ENCODE results near the gene KCNH2.
A peak's percentile ranks its signal among the peaks of the same experiment; 100 is the strongest.

The KCNH2 gene

GRCh38 chr7:150909200-150909995 lies 68.7 kb downstream of the KCNH2 start:
- no peak for DNase-seq (ENCODE audit: low read depth in 2 of 2)
- no peak for TF ChIP-seq CTCF (IDR thresholded peaks at IDR 0.05; ENCODE audit: low read depth, low read length)

DNA sequence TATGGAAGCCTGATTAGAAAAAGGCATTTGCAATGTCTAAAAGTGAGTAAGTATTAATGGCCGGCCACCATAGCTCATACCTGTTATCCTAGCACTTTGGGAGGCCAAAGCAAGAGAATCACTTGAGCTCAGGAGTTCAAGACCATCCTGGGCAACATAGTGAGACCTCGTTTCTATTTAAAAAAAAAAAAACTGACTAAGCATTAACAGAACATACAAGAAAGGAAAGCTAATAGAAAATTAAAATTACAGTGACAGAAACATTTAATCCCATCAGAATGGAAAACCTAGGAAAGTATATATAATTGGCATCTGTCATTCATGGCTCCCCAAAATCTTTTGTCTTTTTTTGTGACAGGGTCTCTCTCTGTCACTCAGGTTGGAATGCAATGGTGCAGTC lies 69.9 kb downstream of the KCNH2 start:
- H3K4me3 ChIP-seq (replicated peaks in 1 of 2; ENCODE audit: low read depth in 2 of 2, low read length in 2 of 2), result no peak overlapping the region
- no peak for DNase-seq (ENCODE audit: low read depth in 2 of 2)
- no peak for TF ChIP-seq CTCF (IDR thresholded peaks at IDR 0.05; ENCODE audit: low read depth, low read length)

More at GRCh38 chr7:150909200-150909995, 68.7 kb downstream of the KCNH2 start:
- H3K4me3 ChIP-seq (replicated peaks in 1 of 2; ENCODE audit: low read depth in 2 of 2, low read length in 2 of 2), result no peak overlapping the region

GRCh38 chr7:150904011-150904909 lies 73.9 kb downstream of the KCNH2 start:
- TF ChIP-seq CTCF (IDR thresholded peaks at IDR 0.05; ENCODE audit: low read depth, low read length), result no peak
- DNase-seq (ENCODE audit: low read depth in 2 of 2), result no peak
- H3K4me3 ChIP-seq (replicated peaks in 1 of 2; ENCODE audit: low read depth in 2 of 2, low read length in 2 of 2), result no peak overlapping the region

GRCh38 chr7:150903606-150904005 lies 74.5 kb downstream of the KCNH2 start:
- no peak for TF ChIP-seq CTCF (IDR thresholded peaks at IDR 0.05; ENCODE audit: low read depth, low read length)
- peak; percentile 6 to 29 for DNase-seq (ENCODE audit: low read depth in 2 of 2)
- no peak overlapping the region for H3K4me3 ChIP-seq (replicated peaks in 1 of 2; ENCODE audit: low read depth in 2 of 2, low read length in 2 of 2)

DNA sequence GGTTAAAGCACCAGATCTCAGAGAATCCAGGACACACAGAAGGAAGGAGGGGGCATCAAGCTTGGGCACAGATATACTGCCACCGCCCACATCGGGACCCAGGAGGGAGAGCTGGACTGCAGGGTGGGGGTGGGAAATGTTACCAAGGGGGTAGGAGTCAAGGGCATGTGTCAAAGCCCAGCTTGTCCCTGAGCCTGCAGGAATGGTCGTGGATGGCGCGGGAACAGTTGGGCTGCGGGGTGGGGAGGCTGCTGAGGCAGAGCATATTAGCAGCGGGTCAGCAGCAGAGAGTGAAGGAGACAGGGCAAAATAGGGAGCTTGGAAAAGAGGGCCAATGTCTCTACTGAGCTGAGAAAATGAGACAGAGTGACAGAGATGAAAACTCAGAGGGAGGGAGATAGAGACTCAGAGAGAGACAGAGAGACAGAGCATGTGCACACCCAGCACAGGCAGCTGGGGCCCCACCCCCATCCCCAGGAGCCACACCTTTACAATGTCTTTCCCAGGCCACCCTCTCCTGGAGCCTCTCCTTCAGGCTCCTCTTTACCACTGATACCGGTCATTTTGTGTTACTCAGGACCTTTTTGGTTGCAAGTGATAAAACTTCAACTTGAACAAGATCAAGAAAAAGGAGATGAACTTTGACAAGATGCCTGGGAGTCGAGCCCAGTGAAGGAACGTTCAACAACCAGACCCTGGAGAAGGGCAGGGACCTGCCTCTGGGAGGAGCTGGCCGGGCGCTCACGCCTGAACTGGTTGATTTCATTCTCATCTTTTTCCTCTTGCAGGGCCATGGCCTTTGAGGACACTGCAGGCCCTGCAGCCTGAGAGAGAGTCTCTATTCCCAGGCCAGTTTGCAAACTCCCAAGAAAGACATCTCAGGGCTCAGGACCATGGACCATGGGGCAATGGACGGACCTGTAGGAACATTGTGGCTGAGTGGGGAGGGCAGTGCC lies 75.8 kb downstream of the KCNH2 start:
- H3K4me3 ChIP-seq (replicated peaks in 1 of 2; ENCODE audit: low read depth in 2 of 2, low read length in 2 of 2), result no peak overlapping the region
- no peak for DNase-seq (ENCODE audit: low read depth in 2 of 2)

More for the DNA sequence above, 75.8 kb downstream of the KCNH2 start:
- TF ChIP-seq CTCF (IDR thresholded peaks at IDR 0.05; ENCODE audit: low read depth, low read length), result no peak
